ENCODE data around the gene ATP8A2.

Gene ATP8A2

DNA sequence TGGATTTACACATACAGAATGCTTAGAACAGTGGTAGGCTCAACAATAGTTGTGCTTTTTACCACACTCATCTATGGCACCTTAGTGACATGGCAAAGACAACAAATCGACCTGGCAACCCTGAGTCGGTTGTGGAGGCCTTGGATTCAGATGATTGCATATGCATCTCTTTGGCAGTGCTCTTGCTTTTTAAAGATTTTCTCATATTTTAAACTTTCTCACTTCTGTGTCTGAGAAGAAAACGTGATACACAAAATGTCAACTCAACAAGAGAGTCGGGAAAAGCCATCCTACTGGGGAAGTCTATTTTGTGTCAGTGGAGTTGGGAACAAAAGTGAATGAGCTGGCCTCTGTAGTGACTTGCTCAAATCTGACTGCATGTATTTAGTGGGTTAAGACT is 85.8 kb downstream of the ATP8A2 start:
- no peak overlapping the region for H3K9ac ChIP-seq (ENCODE audit: insufficient read length)
- no peak overlapping the region for H3K27ac ChIP-seq
- no peaks in the 10 kb centered on the region for H3K36me3 ChIP-seq (ENCODE audit: insufficient read depth, low read length)
- H3K9me3 ChIP-seq (ENCODE audit: low read depth, low read length), result no peaks in the 10 kb centered on the region
- no peak for TF ChIP-seq POLR2AphosphoS5 (IDR thresholded peaks at IDR 0.05; ENCODE audit: borderline replicate concordance, low read depth, low read length)
- TF ChIP-seq FOXP2 (optimal IDR thresholded peaks at IDR 0.05; ENCODE audit: control extremely low read depth, extremely low read length, insufficient read depth), result no peak
- TF ChIP-seq EZH2 (IDR thresholded peaks at IDR 0.05), result no peak
- no peak for DNase-seq (ENCODE audit: low read depth, low spot score)
- no peak overlapping the region for H3K4me3 ChIP-seq

DNA sequence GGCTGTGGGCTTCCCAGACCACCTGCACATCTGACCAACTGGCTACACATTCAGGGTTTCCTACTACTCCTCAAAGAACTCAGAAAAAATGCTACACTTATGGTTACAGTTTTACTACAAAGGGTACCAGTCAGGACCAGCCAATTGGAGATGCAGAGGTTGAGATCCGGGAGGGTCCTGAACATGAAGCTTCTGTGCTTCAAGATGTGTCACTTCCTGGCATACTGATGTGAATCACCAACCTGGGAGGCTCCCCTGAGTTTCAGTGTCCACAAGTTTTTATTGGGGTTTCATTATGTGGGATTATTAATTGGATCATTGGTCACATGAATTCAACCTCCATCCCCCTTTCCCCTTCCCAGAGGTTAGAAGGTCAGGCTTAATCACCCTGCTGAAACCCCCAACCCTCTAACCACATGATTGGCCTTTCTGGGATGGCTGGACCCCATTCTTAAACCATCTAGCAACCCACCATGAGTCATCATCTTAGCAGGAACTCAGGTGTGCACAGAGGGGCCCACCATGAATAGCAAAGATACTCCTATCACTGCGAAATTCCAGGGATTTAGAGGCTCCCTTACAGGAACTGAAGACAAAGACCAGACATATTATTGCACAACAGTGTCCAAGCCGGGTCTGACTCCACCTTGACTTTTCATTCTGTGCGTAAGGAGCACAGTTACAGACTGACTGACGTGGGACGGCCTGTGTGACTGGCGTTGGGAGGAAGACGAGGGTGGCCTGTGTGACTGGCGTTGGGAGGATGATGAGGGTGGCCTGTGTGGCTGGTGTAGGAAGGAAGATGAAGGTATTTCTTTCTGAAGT is 90.7 kb downstream of the ATP8A2 start:
- Histone ChIP-seq H3K27ac (no peak overlapping the region), H3K4me3 (no peak overlapping the region), H3K9me3 (ENCODE audit: low read depth, low read length) (no peaks in the 10 kb centered on the region), H3K36me3 (ENCODE audit: insufficient read depth, low read length) (no peaks in the 10 kb centered on the region), H3K9ac (ENCODE audit: insufficient read length) (no peak overlapping the region)
- TF ChIP-seq EZH2 (IDR thresholded peaks at IDR 0.05), result no peak
- no peak for TF ChIP-seq FOXP2 (optimal IDR thresholded peaks at IDR 0.05; ENCODE audit: control extremely low read depth, extremely low read length, insufficient read depth)
- TF ChIP-seq POLR2AphosphoS5 (IDR thresholded peaks at IDR 0.05; ENCODE audit: borderline replicate concordance, low read depth, low read length), result no peak
- DNase-seq (ENCODE audit: low read depth, low spot score), result no peak

- Histone ChIP-seq H3K9ac (ENCODE audit: insufficient read length) (no peak overlapping the region), H3K27ac (no peak overlapping the region), H3K9me3 (ENCODE audit: low read depth, low read length) (no peaks in the 10 kb centered on the region), H3K4me3 (no peak overlapping the region), H3K36me3 (ENCODE audit: insufficient read depth, low read length) (no peaks in the 10 kb centered on the region)
- TF ChIP-seq FOXP2 (optimal IDR thresholded peaks at IDR 0.05; ENCODE audit: control extremely low read depth, extremely low read length, insufficient read depth) (no peak), EZH2 (IDR thresholded peaks at IDR 0.05) (no peak), POLR2AphosphoS5 (IDR thresholded peaks at IDR 0.05; ENCODE audit: borderline replicate concordance, low read depth, low read length) (no peak)
- no peak for DNase-seq (ENCODE audit: low read depth, low spot score)
These were observed 91.7 kb downstream of the ATP8A2 start for GRCh38 chr13:25463496-25463895.

GRCh38 chr13:25466880-25467279 is 95.1 kb downstream of the ATP8A2 start:
- DNase-seq (ENCODE audit: low read depth, low spot score), result no peak
- TF ChIP-seq EZH2 (IDR thresholded peaks at IDR 0.05) (no peak), FOXP2 (optimal IDR thresholded peaks at IDR 0.05; ENCODE audit: control extremely low read depth, extremely low read length, insufficient read depth) (no peak), POLR2AphosphoS5 (IDR thresholded peaks at IDR 0.05; ENCODE audit: borderline replicate concordance, low read depth, low read length) (no peak)
- Histone ChIP-seq H3K9ac (ENCODE audit: insufficient read length) (no peak overlapping the region), H3K4me3 (no peak overlapping the region), H3K27ac (no peak overlapping the region), H3K36me3 (ENCODE audit: insufficient read depth, low read length) (no peaks in the 10 kb centered on the region), H3K9me3 (ENCODE audit: low read depth, low read length) (no peaks in the 10 kb centered on the region)

GRCh38 chr13:25468325-25469168 is 96.8 kb downstream of the ATP8A2 start:
- Histone ChIP-seq H3K9me3 (ENCODE audit: low read depth, low read length) (no peaks in the 10 kb centered on the region), H3K4me3 (peak overlapping the region; percentile 74), H3K9ac (ENCODE audit: insufficient read length) (no peak overlapping the region), H3K27ac (no peak overlapping the region), H3K36me3 (ENCODE audit: insufficient read depth, low read length) (no peaks in the 10 kb centered on the region)
- DNase-seq (ENCODE audit: low read depth, low spot score), result no peak
- no peak for TF ChIP-seq EZH2 (IDR thresholded peaks at IDR 0.05)
- TF ChIP-seq POLR2AphosphoS5 (IDR thresholded peaks at IDR 0.05; ENCODE audit: borderline replicate concordance, low read depth, low read length), result no peak
- no peak for TF ChIP-seq FOXP2 (optimal IDR thresholded peaks at IDR 0.05; ENCODE audit: control extremely low read depth, extremely low read length, insufficient read depth)

DNA sequence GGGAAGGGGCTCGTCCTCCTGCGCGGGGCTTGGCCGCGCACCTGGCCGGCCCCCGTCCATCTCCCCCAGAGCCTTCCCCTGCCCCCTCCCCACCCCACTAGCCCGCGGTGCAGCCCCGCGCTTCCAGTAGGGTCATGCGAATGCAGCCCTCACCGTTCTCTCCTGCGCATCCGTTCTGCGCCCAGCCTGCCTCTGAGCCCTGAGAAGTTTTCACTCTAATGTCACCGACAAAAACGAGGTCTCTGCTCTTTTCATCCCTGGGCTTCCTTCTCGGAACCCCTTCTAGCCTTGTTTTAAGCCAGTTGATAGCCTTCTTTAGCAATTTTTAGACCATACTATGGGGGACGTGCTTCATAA is 97.4 kb downstream of the ATP8A2 start:
- DNase-seq (ENCODE audit: low read depth, low spot score), result no peak
- no peak overlapping the region for H3K9ac ChIP-seq (ENCODE audit: insufficient read length)
- TF ChIP-seq POLR2AphosphoS5 (IDR thresholded peaks at IDR 0.05; ENCODE audit: borderline replicate concordance, low read depth, low read length) (no peak), EZH2 (IDR thresholded peaks at IDR 0.05) (no peak), FOXP2 (optimal IDR thresholded peaks at IDR 0.05; ENCODE audit: control extremely low read depth, extremely low read length, insufficient read depth) (no peak)
- peak overlapping the region; percentile 74 for H3K4me3 ChIP-seq
- H3K9me3 ChIP-seq (ENCODE audit: low read depth, low read length), result no peaks in the 10 kb centered on the region
- no peaks in the 10 kb centered on the region for H3K36me3 ChIP-seq (ENCODE audit: insufficient read depth, low read length)
- no peak overlapping the region for H3K27ac ChIP-seq

- H3K9me3 ChIP-seq (ENCODE audit: low read depth, low read length), result no peaks in the 10 kb centered on the region
- no peak for TF ChIP-seq POLR2AphosphoS5 (IDR thresholded peaks at IDR 0.05; ENCODE audit: borderline replicate concordance, low read depth, low read length)
- TF ChIP-seq FOXP2 (optimal IDR thresholded peaks at IDR 0.05; ENCODE audit: control extremely low read depth, extremely low read length, insufficient read depth), result no peak
- no peak for TF ChIP-seq EZH2 (IDR thresholded peaks at IDR 0.05)
- no peak overlapping the region for H3K27ac ChIP-seq
- no peak for DNase-seq (ENCODE audit: low read depth, low spot score)
- H3K36me3 ChIP-seq (ENCODE audit: insufficient read depth, low read length), result no peaks in the 10 kb centered on the region
- H3K9ac ChIP-seq (ENCODE audit: insufficient read length), result no peak overlapping the region
- H3K4me3 ChIP-seq, result no peak overlapping the region
These were observed 102.1 kb downstream of the ATP8A2 start for GRCh38 chr13:25473864-25474263.

- no peak for DNase-seq (ENCODE audit: low read depth, low spot score)
- Histone ChIP-seq H3K9me3 (ENCODE audit: low read depth, low read length) (no peaks in the 10 kb centered on the region), H3K36me3 (ENCODE audit: insufficient read depth, low read length) (no peaks in the 10 kb centered on the region), H3K27ac (no peak overlapping the region), H3K4me3 (no peak overlapping the region), H3K9ac (ENCODE audit: insufficient read length) (no peak overlapping the region)
- no peak for TF ChIP-seq POLR2AphosphoS5 (IDR thresholded peaks at IDR 0.05; ENCODE audit: borderline replicate concordance, low read depth, low read length)
- no peak for TF ChIP-seq EZH2 (IDR thresholded peaks at IDR 0.05)
- TF ChIP-seq FOXP2 (optimal IDR thresholded peaks at IDR 0.05; ENCODE audit: control extremely low read depth, extremely low read length, insufficient read depth), result no peak
These were observed 106.4 kb downstream of the ATP8A2 start for GRCh38 chr13:25478186-25478585.
